Prostate gland (tissue), 2 donors: Measurements from ENCODE around the gene NLRP10.

Experiments
- POLR2A ChIP-seq: fragments of 450-650 bp; IDR thresholded peaks from one replicate; pipeline ENCODE4 v1.6.1; 2016; ENCODE audit warnings: antibody characterized with exemption, mild to moderate bottlenecking
- TF ChIP-seq, protein P1 (sequence below), 4 experiments: fragments of 200-600 bp in 2 of 4; fragments of 450-650 bp in 2 of 4; sonication (generic) in 2 of 4; IDR thresholded peaks; 1 replicate in 3 of 4; 2 replicates in 1 of 4; pipeline ENCODE4 v1.5.1; 2016 to 2019; ENCODE audit warnings: antibody characterized with exemption in 4 of 4, mild to moderate bottlenecking in 2 of 4, moderate library complexity in 2 of 4

- TF ChIP-seq POLR2A, result no peak
- TF ChIP-seq, protein P1, sequence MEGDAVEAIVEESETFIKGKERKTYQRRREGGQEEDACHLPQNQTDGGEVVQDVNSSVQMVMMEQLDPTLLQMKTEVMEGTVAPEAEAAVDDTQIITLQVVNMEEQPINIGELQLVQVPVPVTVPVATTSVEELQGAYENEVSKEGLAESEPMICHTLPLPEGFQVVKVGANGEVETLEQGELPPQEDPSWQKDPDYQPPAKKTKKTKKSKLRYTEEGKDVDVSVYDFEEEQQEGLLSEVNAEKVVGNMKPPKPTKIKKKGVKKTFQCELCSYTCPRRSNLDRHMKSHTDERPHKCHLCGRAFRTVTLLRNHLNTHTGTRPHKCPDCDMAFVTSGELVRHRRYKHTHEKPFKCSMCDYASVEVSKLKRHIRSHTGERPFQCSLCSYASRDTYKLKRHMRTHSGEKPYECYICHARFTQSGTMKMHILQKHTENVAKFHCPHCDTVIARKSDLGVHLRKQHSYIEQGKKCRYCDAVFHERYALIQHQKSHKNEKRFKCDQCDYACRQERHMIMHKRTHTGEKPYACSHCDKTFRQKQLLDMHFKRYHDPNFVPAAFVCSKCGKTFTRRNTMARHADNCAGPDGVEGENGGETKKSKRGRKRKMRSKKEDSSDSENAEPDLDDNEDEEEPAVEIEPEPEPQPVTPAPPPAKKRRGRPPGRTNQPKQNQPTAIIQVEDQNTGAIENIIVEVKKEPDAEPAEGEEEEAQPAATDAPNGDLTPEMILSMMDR (IDR thresholded peaks at IDR 0.05), result no peak
Measured at GRCh38 chr11:7994581-7995278, 29.5 kb upstream of the NLRP10 start.
